Spleen (tissue), 11 donors: Measurements from ENCODE around the gene SULT1B1. TPM values are rescaled to one million over a fixed set of nuclear protein-coding genes. Genes with fewer than 3 reads are reported as not detected.

Experiments used
- DNase-seq: peaks from one replicate; pipeline ENCODE4 v3.0.0-alpha.2; 2020
- H3K27ac ChIP-seq, 8 donors: fragments of 200-600 bp; sonication (generic) in 7 of 8; 1 replicate in 4 of 8; 2 replicates in 4 of 8; pipeline versions ENCODE4 v1.5.0 to v1.8.0; 2016 to 2021; ENCODE audit warnings: inconsistent platforms in 4 of 8, mild to moderate bottlenecking in 4 of 8, moderate library complexity in 1 of 8
- H3K27me3 ChIP-seq, 7 donors: fragments of 200-600 bp; sonication (generic) in 6 of 7; replicated peaks in 1 of 7; 1 replicate in 4 of 7; 2 replicates in 3 of 7; pipeline versions ENCODE4 v1.5.0 to v1.8.0; 2016 to 2021; ENCODE audit warnings: inconsistent platforms in 3 of 7, mild to moderate bottlenecking in 1 of 7
- H3K36me3 ChIP-seq, 6 donors: fragments of 200-600 bp; sonication (generic) in 5 of 6; 1 replicate in 4 of 6; 2 replicates in 2 of 6; pipeline versions ENCODE4 v1.5.0 to v1.8.0; 2016 to 2021; ENCODE audit warnings: inconsistent platforms in 2 of 6
- H3K4me1 ChIP-seq, 6 donors: fragments of 200-600 bp; sonication (generic) in 5 of 6; 1 replicate in 3 of 6; 2 replicates in 3 of 6; pipeline versions ENCODE4 v1.5.0 to v1.8.0; 2016 to 2021; ENCODE audit warnings: inconsistent platforms in 3 of 6
- H3K4me3 ChIP-seq, 8 donors: fragments of 200-600 bp; sonication (generic) in 7 of 8; 1 replicate in 4 of 8; 2 replicates in 4 of 8; pipeline versions ENCODE4 v1.5.0 to v1.8.0; 2016 to 2021; ENCODE audit warnings: inconsistent platforms in 4 of 8, mild to moderate bottlenecking in 4 of 8, moderate library complexity in 2 of 8
- H3K9me3 ChIP-seq, 8 donors: fragments of 200-600 bp; sonication (generic) in 7 of 8; 1 replicate in 4 of 8; 2 replicates in 4 of 8; pipeline versions ENCODE4 v1.5.0 to v1.8.0; 2016 to 2021; ENCODE audit warnings: inconsistent platforms in 4 of 8
- CTCF ChIP-seq, 11 experiments: fragments of 200-600 bp in 7 of 11; fragments of 450-650 bp in 4 of 11; sonication (generic) in 4 of 11; IDR thresholded peaks in 8 of 11; conservative IDR thresholded peaks in 3 of 11; 1 replicate in 7 of 11; 2 replicates in 4 of 11; pipeline versions ENCODE4 v1.4.0 to v1.8.0; 2016 to 2021; ENCODE audit warnings: antibody characterized with exemption in 11 of 11, inconsistent platforms in 4 of 11, mild to moderate bottlenecking in 1 of 11
- POLR2A ChIP-seq, 3 donors: fragments of 450-650 bp; IDR thresholded peaks; one replicate each; pipeline ENCODE4 v1.5.1; 2017; ENCODE audit warnings: antibody characterized with exemption in 3 of 3, mild to moderate bottlenecking in 1 of 3
- POLR2AphosphoS5 ChIP-seq, 3 donors: sonication (generic); formaldehyde crosslinking; IDR thresholded peaks; one replicate each; pipeline ENCODE4 v1.5.1; 2017; ENCODE audit warnings: antibody characterized with exemption in 3 of 3
- WGBS, 5 donors: extraction: QIAGEN DNeasy Blood & Tissue Kit in 3 of 5; methylation state at CpG; one replicate each; pipeline versions ENCODE4 v1.1.5 to v1.1.7; 2013 to 2018; 5-methylcytosine and 5-hydroxymethylcytosine counted together
- intact Hi-C: fragments of 100-400 bp; cut with DNase I; formaldehyde crosslinking; loops from one replicate; pipeline ENCODE4 v1.15.0; 2023; ENCODE audit warnings: low total_unique reads
- polyA plus RNA-seq, 3 donors: library from polyadenylated mRNA; stranded (reverse); fragments of 200-250 nt; gene quantifications; one replicate each; pipeline ENCODE4 v1.2.1, GENCODE V29; 2013
- total RNA-seq, 7 donors: library from RNA; depleted of rRNA in 3 of 7; stranded (reverse); fragments of >200 nt in 3 of 7; fragmentation: NEBNext Ultra II Directional in 4 of 7; extraction: Animal tissue kit (Norgen Biotek cat#: 25700) in 4 of 7; gene quantifications; one replicate each; pipeline versions ENCODE4 v1.1.0 to v1.2.1, GENCODE V29; 2016 to 2021
- donor health status: healthy with polysubstance abuse.
- donor health status: DM: no; HTN: no; CAD: no; lungs with moderate emphysema.
- donor health status: DM: no; HTN: no; CAD: no.
- donor health status: Bipolar disorder and iron deficiency.
- donor health status: healthy.
- donor health status: DM: no; HTN: no; CAD: no.
- donor health status: DM: yes; HTN: yes; CAD: no.

SULT1B1 gene
- total and polyA plus RNA-seq, 10 donors: 1.1 to 53.1 (median 21.9) TPM

- peak overlapping the region in 3 of 8 donors; percentile 14 to 83 (median 69) for H3K27ac ChIP-seq
- TF ChIP-seq CTCF (IDR thresholded peaks at IDR 0.05 in 8 of 11, conservative IDR thresholded peaks at IDR 0.05 in 3 of 11): no peak
- no peak for TF ChIP-seq POLR2AphosphoS5 (IDR thresholded peaks at IDR 0.05)
- TF ChIP-seq POLR2A (IDR thresholded peaks at IDR 0.05): no peak
- peaks cover 0 to 64% (median 9%) of the 10 kb centered on the region in 8 donors for H3K9me3 ChIP-seq
- H3K4me1 ChIP-seq: no peaks in the 10 kb centered on the region
- 74 to 94% (median 90%) methylated on average over 8 to 13 of the region's 13 CpGs for WGBS, 5 donors
- peak; percentile 69 for DNase-seq
- H3K36me3 ChIP-seq: peaks cover 0 to 15% (median 0%) of the 10 kb centered on the region in 6 donors
- intact Hi-C loops: no loop called here
- H3K4me3 ChIP-seq: no peak overlapping the region
- no peaks in the 10 kb centered on the region for H3K27me3 ChIP-seq
These were observed 16.8 kb downstream of the SULT1B1 start for GRCh38 chr4:69743476-69744156.

GRCh38 chr4:69742596-69742995 is 17.8 kb downstream of the SULT1B1 start:
- H3K27me3 ChIP-seq: no peaks in the 10 kb centered on the region
- intact Hi-C loops: no loop called here
- H3K4me3 ChIP-seq: no peak overlapping the region
- peaks cover 0 to 11% (median 0%) of the 10 kb centered on the region in 6 donors for H3K36me3 ChIP-seq
- TF ChIP-seq POLR2AphosphoS5 (IDR thresholded peaks at IDR 0.05): peak in 1 of 3 donors; percentile 25
- no peak for TF ChIP-seq CTCF (IDR thresholded peaks at IDR 0.05 in 8 of 11, conservative IDR thresholded peaks at IDR 0.05 in 3 of 11)
- no peak for TF ChIP-seq POLR2A (IDR thresholded peaks at IDR 0.05)
- peaks cover 0 to 62% (median 9%) of the 10 kb centered on the region in 8 donors for H3K9me3 ChIP-seq
- H3K4me1 ChIP-seq: no peaks in the 10 kb centered on the region
- DNase-seq: peak; percentile 69
- H3K27ac ChIP-seq: peak overlapping the region in 4 of 8 donors; percentile 22 to 83 (median 67)
- 87 to 100% (median 92%) methylated on average over 2 to 9 of the region's 9 CpGs for WGBS, 5 donors

GRCh38 chr4:69738872-69739271 is 21.5 kb downstream of the SULT1B1 start:
- intact Hi-C loops: no loop called here
- H3K27ac ChIP-seq: peak overlapping the region in 1 of 8 donors; percentile 7
- no peaks in the 10 kb centered on the region for H3K27me3 ChIP-seq
- TF ChIP-seq POLR2A (IDR thresholded peaks at IDR 0.05) (no peak), POLR2AphosphoS5 (IDR thresholded peaks at IDR 0.05) (no peak), CTCF (IDR thresholded peaks at IDR 0.05 in 8 of 11, conservative IDR thresholded peaks at IDR 0.05 in 3 of 11) (no peak)
- peaks cover 0 to 7% (median 2%) of the 10 kb centered on the region in 6 donors for H3K4me1 ChIP-seq
- 30 to 55% (median 43%) methylated on average over 1 of the region's 1 CpG for WGBS, 5 donors
- H3K9me3 ChIP-seq: peaks cover 0 to 34% (median 5%) of the 10 kb centered on the region in 8 donors
- no peak for DNase-seq
- H3K36me3 ChIP-seq: no peaks in the 10 kb centered on the region
- no peak overlapping the region for H3K4me3 ChIP-seq

GRCh38 chr4:69735119-69735518 is 25.3 kb downstream of the SULT1B1 start:
- Histone ChIP-seq H3K27me3 (no peaks in the 10 kb centered on the region), H3K9me3 (peaks cover 0 to 15% (median 5%) of the 10 kb centered on the region in 8 donors), H3K4me3 (no peak overlapping the region), H3K27ac (no peak overlapping the region), H3K36me3 (peaks cover 0 to 21% (median 0%) of the 10 kb centered on the region in 6 donors), H3K4me1 (peaks cover 0 to 7% (median 2%) of the 10 kb centered on the region in 6 donors)
- WGBS, 5 donors: 79 to 93% (median 91%) methylated on average over 4 of the region's 4 CpGs
- no peak for DNase-seq
- intact Hi-C loops: no loop called here
- TF ChIP-seq POLR2AphosphoS5 (IDR thresholded peaks at IDR 0.05) (no peak), POLR2A (IDR thresholded peaks at IDR 0.05) (no peak), CTCF (IDR thresholded peaks at IDR 0.05 in 8 of 11, conservative IDR thresholded peaks at IDR 0.05 in 3 of 11) (no peak)
